H1 (cell line): ENCODE data around the gene TMEM269. TPM values are rescaled to one million over a fixed set of nuclear protein-coding genes. Genes with fewer than 3 reads are reported as not detected.

ENCODE experiments used
- CTCF ChIA-PET: fragments of 300-600 bp; sonication (Branson Sonifier 250); formaldehyde crosslinking; loops from one replicate; lab custom pipeline; 2021; ENCODE audit not compliant: partially characterized antibody; lab: Charles Lee
- POLR2A ChIA-PET: fragments of 300-600 bp; sonication (Branson Sonifier 250); formaldehyde crosslinking; loops from one replicate; lab custom pipeline; 2021; ENCODE audit warnings: inconsistent platforms; ENCODE audit not compliant: partially characterized antibody; lab: Charles Lee
- DNase-seq, 2 experiments: peaks; one replicate each; pipeline versions ENCODE4 v3.0.0 to v3.0.0-alpha.2; 2010 to 2022; ENCODE audit warnings: low spot score in 2 of 2, low read depth in 1 of 2, mixed read lengths in 1 of 2
- FAIRE-seq: peaks from 2 replicates; lab custom pipeline; 2011; peaks lifted over from hg19 to GRCh38; lab: Jason Lieb, UNC
- H2AFZ ChIP-seq: 2 replicates; pipeline ENCODE4 v1.8.1; 2012; ENCODE audit warnings: low read length, inconsistent platforms
- H2AK5ac ChIP-seq: 2 replicates; pipeline ENCODE4 v1.6.1; 2013; ENCODE audit warnings: low read depth, low read length
- H2BK120ac ChIP-seq: replicated peaks from 2 replicates; pipeline ENCODE3; 2013; ENCODE audit warnings: low read depth, low read length, inconsistent platforms
- H2BK12ac ChIP-seq: 2 replicates; pipeline ENCODE4 v1.6.1; 2013; ENCODE audit warnings: low read depth, low read length
- H2BK15ac ChIP-seq: 2 replicates; pipeline ENCODE4 v1.6.1; 2013; ENCODE audit warnings: low read length
- H2BK20ac ChIP-seq: 2 replicates; pipeline ENCODE4 v1.6.1; 2013; ENCODE audit warnings: low read length
- H2BK5ac ChIP-seq: 2 replicates; pipeline ENCODE4 v1.6.1; 2013; ENCODE audit warnings: low read depth, low read length
- H3K14ac ChIP-seq: 2 replicates; pipeline ENCODE4 v1.6.1; 2013; ENCODE audit warnings: inconsistent platforms; ENCODE audit not compliant: insufficient read length
- H3K18ac ChIP-seq: 2 replicates; pipeline ENCODE4 v1.6.1; 2013; ENCODE audit warnings: low read length; ENCODE audit errors: extremely low read depth
- H3K23ac ChIP-seq: 2 replicates; pipeline ENCODE4 v1.6.1; 2013; ENCODE audit warnings: inconsistent platforms; ENCODE audit not compliant: insufficient read length
- H3K23me2 ChIP-seq: 2 replicates; pipeline ENCODE4 v1.6.1; 2013; ENCODE audit warnings: low read depth, low read length
- H3K27ac ChIP-seq: 2 replicates; pipeline ENCODE4 v1.6.1; 2011; ENCODE audit warnings: low read depth, low read length, inconsistent platforms
- H3K27me3 ChIP-seq, 4 experiments: replicated peaks in 1 of 4; 1 replicate in 1 of 4; 2 replicates in 3 of 4; pipeline versions ENCODE4 v1.6.1 to v1.8.1; 2011 to 2013; ENCODE audit warnings: low read length in 3 of 4, mild to moderate bottlenecking in 3 of 4, inconsistent platforms in 2 of 4, mixed read lengths in 2 of 4, moderate library complexity in 1 of 4; ENCODE audit not compliant: control insufficient read depth in 3 of 4, insufficient read depth in 3 of 4; ENCODE audit errors: extremely low read depth in 1 of 4
- H3K36me3 ChIP-seq, 4 experiments: 2 replicates each; pipeline versions ENCODE4 v1.6.1 to v1.8.1; 2011 to 2013; ENCODE audit warnings: mild to moderate bottlenecking in 4 of 4, low read length in 3 of 4, moderate library complexity in 2 of 4, control low read depth in 1 of 4, inconsistent platforms in 1 of 4; ENCODE audit not compliant: insufficient read depth in 4 of 4, control insufficient read depth in 2 of 4
- H3K4ac ChIP-seq: replicated peaks from 2 replicates; pipeline ENCODE3; 2013; ENCODE audit warnings: low read length, low read depth, mixed read lengths, inconsistent platforms; ENCODE audit not compliant: insufficient read length
- H3K4me1 ChIP-seq, 4 experiments: replicated peaks in 1 of 4; 1 replicate in 1 of 4; 2 replicates in 3 of 4; pipeline versions ENCODE4 v1.6.1 to v1.8.1; 2011 to 2013; ENCODE audit warnings: low read length in 3 of 4, inconsistent platforms in 2 of 4, mixed read lengths in 1 of 4; ENCODE audit not compliant: insufficient read depth in 4 of 4, control insufficient read depth in 3 of 4
- H3K4me2 ChIP-seq, 2 experiments: 2 replicates each; pipeline versions ENCODE4 v1.6.1 to v1.8.1; 2011 to 2013; ENCODE audit warnings: low read depth in 2 of 2, low read length in 2 of 2, control low read depth in 1 of 2, inconsistent platforms in 1 of 2, mild to moderate bottlenecking in 1 of 2; ENCODE audit not compliant: insufficient read depth in 1 of 2
- H3K4me3 ChIP-seq, 4 experiments: fragments of 200-600, 300-600 bp in 1 of 4; sonication (generic), shearing (Covaris generic), sonication (Bioruptor Twin) in 1 of 4; 2 replicates each; pipeline versions ENCODE4 v1.5.1 to v1.8.1; 2011 to 2016; ENCODE audit warnings: low read length in 4 of 4, low read depth in 3 of 4, control low read depth in 2 of 4, inconsistent platforms in 2 of 4, mild to moderate bottlenecking in 2 of 4, mixed read lengths in 1 of 4, moderate library complexity in 1 of 4; ENCODE audit not compliant: insufficient read depth in 2 of 4; ENCODE audit errors: extremely low read depth in 1 of 4
- H3K56ac ChIP-seq: replicated peaks from 2 replicates; pipeline ENCODE3; 2013; ENCODE audit warnings: low read depth, mild to moderate bottlenecking, mixed read lengths, low read length, inconsistent platforms; ENCODE audit not compliant: insufficient read length
- H3K79me1 ChIP-seq: 2 replicates; pipeline ENCODE4 v1.6.1; 2013; ENCODE audit warnings: low read depth, low read length, control low read depth
- H3K79me2 ChIP-seq, 2 experiments: 2 replicates each; pipeline versions ENCODE4 v1.6.1 to v1.8.1; 2012 to 2013; ENCODE audit warnings: low read length in 2 of 2, mild to moderate bottlenecking in 2 of 2, inconsistent platforms in 1 of 2; ENCODE audit not compliant: insufficient read depth in 2 of 2, control insufficient read depth in 1 of 2
- H3K9ac ChIP-seq, 4 experiments: replicated peaks in 1 of 4; 1 replicate in 1 of 4; 2 replicates in 3 of 4; pipeline versions ENCODE4 v1.6.1 to v1.8.1; 2011 to 2013; ENCODE audit warnings: low read depth in 3 of 4, low read length in 3 of 4, control low read depth in 2 of 4, mild to moderate bottlenecking in 2 of 4, moderate library complexity in 2 of 4, inconsistent platforms in 1 of 4; ENCODE audit errors: extremely low read depth in 1 of 4
- H3K9me3 ChIP-seq, 2 experiments: 2 replicates each; pipeline versions ENCODE4 v1.6.1 to v1.8.1; 2012 to 2013; ENCODE audit warnings: mild to moderate bottlenecking in 2 of 2, moderate library complexity in 2 of 2, control low read depth in 1 of 2, inconsistent platforms in 1 of 2, low read depth in 1 of 2, low read length in 1 of 2, mixed read lengths in 1 of 2; ENCODE audit not compliant: insufficient read depth in 2 of 2
- H4K20me1 ChIP-seq, 2 experiments: replicated peaks in 1 of 2; 2 replicates each; pipeline versions ENCODE3 to v1.8.1; 2011 to 2013; ENCODE audit warnings: inconsistent platforms in 2 of 2, low read length in 2 of 2, mild to moderate bottlenecking in 1 of 2; ENCODE audit not compliant: insufficient read depth in 2 of 2, control insufficient read depth in 1 of 2
- H4K5ac ChIP-seq: 2 replicates; pipeline ENCODE4 v1.6.1; 2013; ENCODE audit warnings: low read length, low read depth, mixed read lengths, inconsistent platforms; ENCODE audit not compliant: insufficient read length
- H4K8ac ChIP-seq: 2 replicates; pipeline ENCODE4 v1.8.0; 2013; ENCODE audit warnings: mild to moderate bottlenecking, moderate library complexity, low read length, inconsistent platforms; ENCODE audit not compliant: insufficient read depth; ENCODE audit errors: extremely low read depth
- H4K91ac ChIP-seq: replicated peaks from 2 replicates; pipeline ENCODE3; 2013; ENCODE audit warnings: low read length, mixed read lengths, inconsistent platforms; ENCODE audit not compliant: insufficient read length
- CHD1 ChIP-seq: IDR thresholded peaks from 2 replicates; pipeline ENCODE4 v1.6.1; 2012; ENCODE audit warnings: low read depth, low read length, improper control_type of control experiment
- GTF2F1 ChIP-seq: IDR thresholded peaks from 2 replicates; pipeline ENCODE4 v1.6.1; 2012; ENCODE audit warnings: low read depth, low read length, improper control_type of control experiment, borderline replicate concordance
- MAX ChIP-seq: IDR thresholded peaks from 2 replicates; pipeline ENCODE4 v1.6.1; 2012; ENCODE audit warnings: inconsistent platforms
- RBBP5 ChIP-seq: IDR thresholded peaks from 2 replicates; pipeline ENCODE4 v1.7.1; 2012; ENCODE audit warnings: low read depth, mild to moderate bottlenecking, inconsistent platforms, low read length, moderate library complexity, borderline replicate concordance
- RXRA ChIP-seq: IDR thresholded peaks from 2 replicates; pipeline ENCODE4 v1.6.1; 2011; ENCODE audit warnings: low read depth, mild to moderate bottlenecking, low read length, moderate library complexity; ENCODE audit not compliant: insufficient read depth
- SIN3A ChIP-seq, 2 experiments: IDR thresholded peaks in 1 of 2; conservative IDR thresholded peaks in 1 of 2; 2 replicates each; pipeline ENCODE4 v1.6.1; 2011 to 2012; ENCODE audit warnings: low read length in 2 of 2, improper control_type of control experiment in 1 of 2, low read depth in 1 of 2, mild to moderate bottlenecking in 1 of 2
- SP1 ChIP-seq: IDR thresholded peaks from 2 replicates; pipeline ENCODE4 v1.6.1; 2011; ENCODE audit warnings: low read depth, low read length
- SP2 ChIP-seq: IDR thresholded peaks from 2 replicates; pipeline ENCODE4 v1.6.1; 2012; ENCODE audit warnings: mild to moderate bottlenecking, low read length, inconsistent platforms
- ZNF274 ChIP-seq: IDR thresholded peaks from 2 replicates; pipeline ENCODE4 v1.7.0; 2012; ENCODE audit warnings: low read length, borderline replicate concordance; ENCODE audit errors: extremely low read depth
- WGBS, 2 experiments: shearing (Covaris generic) in 1 of 2; methylation state at CpG; one replicate each; pipeline versions ENCODE4 v1.1.6 to v1.1.7; 2013 to 2015; ENCODE audit warnings: low lambda C conversion rate in 2 of 2, mixed read lengths in 2 of 2, inconsistent platforms in 1 of 2, low coverage in 1 of 2, missing lambda C conversion rate in 1 of 2; ENCODE audit not compliant: insufficient replicate concordance in 2 of 2, insufficient coverage in 1 of 2, insufficient read length in 1 of 2; ENCODE audit errors: extremely low coverage in 1 of 2, missing lambda C conversion rate in 1 of 2; 5-methylcytosine and 5-hydroxymethylcytosine counted together
- polyA plus RNA-seq, 7 experiments: library from polyadenylated mRNA; depleted of rRNA in 3 of 7; stranded (reverse) in 5 of 7; unstranded in 2 of 7; fragments of >200 nt in 5 of 7; fragments of 200-250 nt in 2 of 7; gene quantifications; 1 replicate in 5 of 7; 2 replicates in 1 of 7; 4 replicates in 1 of 7; pipeline versions ENCODE4 v1.2.1 to v1.2.3, GENCODE V29; 2011 to 2013; ENCODE audit warnings: missing spikeins in 2 of 7, mixed read lengths in 2 of 7
- total RNA-seq: library from RNA; stranded (reverse); fragmentation: NEBNext Ultra II Directional; extraction: Animal tissue kit (Norgen Biotek cat#: 25700); gene quantifications from 2 replicates; pipeline ENCODE4 v1.2.1, GENCODE V29; 2021

Gene TMEM269
- total and polyA plus RNA-seq, 2 of the 8 experiments (the other 6 are each of a cell fraction or from before 2014, with no cell fraction given): 0.14 to 0.35 TPM

GRCh38 chr1:42824481-42825035, 39.8 kb downstream of the TMEM269 start:
- no peaks in the 10 kb centered on the region for H3K79me2 ChIP-seq
- H3K9me3 ChIP-seq: no peaks in the 10 kb centered on the region
- no peaks in the 10 kb centered on the region for H3K27me3 ChIP-seq
- H2AFZ ChIP-seq: no peak overlapping the region
- H3K4me1 ChIP-seq: peaks cover 0 to 3% (median 1%) of the 10 kb centered on the region in 4 experiments; a peak in 1 of 7 replicates
- H2BK20ac ChIP-seq: no peak overlapping the region
- TF ChIP-seq MAX (no peak), CHD1 (no peak), SIN3A (conservative IDR thresholded peaks at IDR 0.05 in 1 of 2, IDR thresholded peaks at IDR 0.05 in 1 of 2; ENCODE audit: low read depth in 1 of 2, low read length in 2 of 2) (no peak), ZNF274 (no peak), GTF2F1 (no peak), SP2 (no peak), RBBP5 (no peak), SP1 (no peak), RXRA (no peak)
- 82% methylated on average over 4 of the region's 4 CpGs; no CpG with 5 or more reads in 1 of the 2 experiments for WGBS, 2 experiments
- H2BK15ac ChIP-seq: no peak overlapping the region
- H3K4ac ChIP-seq: no peak overlapping the region
- H3K14ac ChIP-seq: no peak overlapping the region
- no peak overlapping the region for H2BK120ac ChIP-seq
- ChIA-PET POLR2A (interaction anchor here (0.8 to 5.5 kb wide), 6 partner anchors 8 to 367 kb away, joined by 3 to 21 read pairs (median 3); partner anchors contain the start of genes ERMAP, SVBP and ZNF691), CTCF (interaction anchor here (0.6 to 1.2 kb wide), 3 partner anchors 38 to 150 kb away, joined by 3 to 4 read pairs (median 3); no protein-coding TSS in a partner anchor)
- no peaks in the 10 kb centered on the region for H3K23me2 ChIP-seq
- no peaks in the 10 kb centered on the region for H3K36me3 ChIP-seq
- H3K56ac ChIP-seq: no peak overlapping the region
- no peak overlapping the region for H4K5ac ChIP-seq
- no peak overlapping the region for H2BK12ac ChIP-seq
- DNase-seq (peak in 1 of 2 experiments; percentile 33), FAIRE-seq (no peak)
- H3K79me1 ChIP-seq: no peaks in the 10 kb centered on the region
- no peak overlapping the region for H3K9ac ChIP-seq
- H3K27ac ChIP-seq: no peak overlapping the region
- no peak overlapping the region for H3K4me3 ChIP-seq
- H3K18ac ChIP-seq: no peak overlapping the region
- no peak overlapping the region for H2BK5ac ChIP-seq
- H4K8ac ChIP-seq: no peak overlapping the region
- no peak overlapping the region for H3K4me2 ChIP-seq
- no peak overlapping the region for H3K23ac ChIP-seq
- no peak overlapping the region for H4K91ac ChIP-seq
- no peaks in the 10 kb centered on the region for H4K20me1 ChIP-seq
- no peak overlapping the region for H2AK5ac ChIP-seq
